ENCODE results near the gene SLC39A7.

DNA sequence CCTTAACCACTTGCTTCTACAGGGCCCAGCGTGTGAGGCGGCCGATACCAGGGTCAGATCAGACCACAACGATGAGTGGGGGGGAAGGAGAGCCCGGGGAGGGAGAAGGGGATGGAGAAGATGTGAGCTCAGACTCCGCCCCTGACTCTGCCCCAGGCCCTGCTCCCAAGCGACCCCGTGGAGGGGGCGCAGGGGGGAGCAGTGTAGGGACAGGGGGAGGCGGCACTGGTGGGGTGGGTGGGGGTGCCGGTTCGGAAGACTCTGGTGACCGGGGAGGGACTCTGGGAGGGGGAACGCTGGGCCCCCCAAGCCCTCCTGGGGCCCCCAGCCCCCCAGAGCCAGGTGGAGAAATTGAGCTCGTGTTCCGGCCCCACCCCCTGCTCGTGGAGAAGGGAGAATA is 10.5 kb downstream of the SLC39A7 start:
- TF ChIP-seq, protein P1, sequence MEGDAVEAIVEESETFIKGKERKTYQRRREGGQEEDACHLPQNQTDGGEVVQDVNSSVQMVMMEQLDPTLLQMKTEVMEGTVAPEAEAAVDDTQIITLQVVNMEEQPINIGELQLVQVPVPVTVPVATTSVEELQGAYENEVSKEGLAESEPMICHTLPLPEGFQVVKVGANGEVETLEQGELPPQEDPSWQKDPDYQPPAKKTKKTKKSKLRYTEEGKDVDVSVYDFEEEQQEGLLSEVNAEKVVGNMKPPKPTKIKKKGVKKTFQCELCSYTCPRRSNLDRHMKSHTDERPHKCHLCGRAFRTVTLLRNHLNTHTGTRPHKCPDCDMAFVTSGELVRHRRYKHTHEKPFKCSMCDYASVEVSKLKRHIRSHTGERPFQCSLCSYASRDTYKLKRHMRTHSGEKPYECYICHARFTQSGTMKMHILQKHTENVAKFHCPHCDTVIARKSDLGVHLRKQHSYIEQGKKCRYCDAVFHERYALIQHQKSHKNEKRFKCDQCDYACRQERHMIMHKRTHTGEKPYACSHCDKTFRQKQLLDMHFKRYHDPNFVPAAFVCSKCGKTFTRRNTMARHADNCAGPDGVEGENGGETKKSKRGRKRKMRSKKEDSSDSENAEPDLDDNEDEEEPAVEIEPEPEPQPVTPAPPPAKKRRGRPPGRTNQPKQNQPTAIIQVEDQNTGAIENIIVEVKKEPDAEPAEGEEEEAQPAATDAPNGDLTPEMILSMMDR (IDR thresholded peaks at IDR 0.05) = no peak
- TF ChIP-seq POLR2A (IDR thresholded peaks at IDR 0.05) (no peak), POLR2AphosphoS5 (IDR thresholded peaks at IDR 0.05) (no peak), EP300 (IDR thresholded peaks at IDR 0.05) (no peak)

All from gastroesophageal sphincter (tissue), 3 donors.